Right atrium auricular region (tissue), 2 donors: ENCODE results near the gene BCO2. TPM values are rescaled to one million over a fixed set of nuclear protein-coding genes. Genes with fewer than 3 reads are reported as not detected.

ENCODE experiments used
- DNase-seq: peaks from one replicate; pipeline ENCODE4 v3.0.0-alpha.2; 2019; ENCODE audit warnings: low spot score
- H3K27ac ChIP-seq, 2 donors: fragments of 200-600 bp; sonication (generic); 1 replicate in 1 of 2; 2 replicates in 1 of 2; pipeline ENCODE4 v1.5.1; 2016 to 2019
- H3K27me3 ChIP-seq, 2 donors: fragments of 200-600 bp; sonication (generic); one replicate each; pipeline versions ENCODE4 v1.5.1 to v1.6.0; 2017 to 2019
- H3K36me3 ChIP-seq: fragments of 200-600 bp; sonication (generic); one replicate; pipeline ENCODE4 v1.5.1; 2016
- H3K4me1 ChIP-seq, 2 donors: fragments of 200-600 bp; sonication (generic); one replicate each; pipeline versions ENCODE4 v1.5.1 to v1.6.0; 2017 to 2019
- H3K4me3 ChIP-seq, 2 donors: fragments of 200-600 bp; sonication (generic); 1 replicate in 1 of 2; 2 replicates in 1 of 2; pipeline ENCODE4 v1.5.1; 2017 to 2019; ENCODE audit warnings: mild to moderate bottlenecking in 1 of 2, moderate library complexity in 1 of 2
- H3K9me3 ChIP-seq, 2 donors: fragments of 200-600 bp; sonication (generic); one replicate each; pipeline ENCODE4 v1.5.1; 2019
- total RNA-seq, 2 donors: library from RNA; depleted of rRNA; stranded (reverse); fragments of >200 nt; gene quantifications; one replicate each; pipeline ENCODE4 v1.1.0, GENCODE V29; 2016
- TF ChIP-seq, protein P1 (sequence below), 2 donors: fragments of 200-600 bp; sonication (generic); IDR thresholded peaks; one replicate each; pipeline ENCODE4 v1.5.1; 2019; ENCODE audit warnings: antibody characterized with exemption in 2 of 2

BCO2 gene
- total RNA-seq, 2 donors from 2014 or later = 40.6 to 44.7 TPM

DNA sequence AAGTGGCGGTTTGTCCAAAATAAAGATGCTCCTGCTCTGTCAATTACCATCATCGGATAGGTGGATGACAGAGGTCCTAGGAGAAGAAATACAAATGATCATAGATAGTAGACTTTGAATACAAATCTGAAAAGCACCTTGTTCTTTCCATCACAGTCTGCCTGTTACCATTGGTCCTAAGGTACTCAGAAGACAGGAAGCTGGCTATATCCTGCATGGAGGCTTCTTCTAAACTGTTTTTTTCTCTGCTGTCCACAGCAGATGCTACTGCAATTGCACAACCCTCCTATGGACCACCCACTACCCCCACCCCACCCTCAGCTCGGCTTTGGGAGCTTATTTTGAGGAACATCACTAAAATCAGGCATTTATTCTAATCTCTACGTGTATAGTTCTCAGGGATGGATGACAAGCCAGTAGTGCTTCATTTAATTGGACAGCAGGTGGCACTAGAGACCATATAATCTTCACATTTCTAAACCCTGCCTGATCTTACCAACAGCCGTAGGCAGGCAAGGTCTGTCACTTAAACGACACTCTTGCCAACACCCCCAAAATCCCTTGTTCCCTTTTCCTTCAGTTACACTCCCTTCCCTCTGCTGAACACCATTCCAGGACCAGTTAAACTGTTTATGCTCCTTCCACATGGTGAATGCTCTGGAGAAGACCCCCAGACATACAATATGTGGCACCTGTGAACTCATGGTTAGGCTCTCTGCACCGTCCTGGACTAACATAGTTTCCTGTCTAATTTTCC is 44.3 kb downstream of the BCO2 start:
- H3K27ac ChIP-seq = no peak overlapping the region
- H3K4me3 ChIP-seq = no peak overlapping the region
- H3K27me3 ChIP-seq = no peaks in the 10 kb centered on the region
- H3K4me1 ChIP-seq = no peaks in the 10 kb centered on the region
- peaks cover 25% of the 10 kb centered on the region for H3K36me3 ChIP-seq
- H3K9me3 ChIP-seq = no peaks in the 10 kb centered on the region
- TF ChIP-seq, protein P1, sequence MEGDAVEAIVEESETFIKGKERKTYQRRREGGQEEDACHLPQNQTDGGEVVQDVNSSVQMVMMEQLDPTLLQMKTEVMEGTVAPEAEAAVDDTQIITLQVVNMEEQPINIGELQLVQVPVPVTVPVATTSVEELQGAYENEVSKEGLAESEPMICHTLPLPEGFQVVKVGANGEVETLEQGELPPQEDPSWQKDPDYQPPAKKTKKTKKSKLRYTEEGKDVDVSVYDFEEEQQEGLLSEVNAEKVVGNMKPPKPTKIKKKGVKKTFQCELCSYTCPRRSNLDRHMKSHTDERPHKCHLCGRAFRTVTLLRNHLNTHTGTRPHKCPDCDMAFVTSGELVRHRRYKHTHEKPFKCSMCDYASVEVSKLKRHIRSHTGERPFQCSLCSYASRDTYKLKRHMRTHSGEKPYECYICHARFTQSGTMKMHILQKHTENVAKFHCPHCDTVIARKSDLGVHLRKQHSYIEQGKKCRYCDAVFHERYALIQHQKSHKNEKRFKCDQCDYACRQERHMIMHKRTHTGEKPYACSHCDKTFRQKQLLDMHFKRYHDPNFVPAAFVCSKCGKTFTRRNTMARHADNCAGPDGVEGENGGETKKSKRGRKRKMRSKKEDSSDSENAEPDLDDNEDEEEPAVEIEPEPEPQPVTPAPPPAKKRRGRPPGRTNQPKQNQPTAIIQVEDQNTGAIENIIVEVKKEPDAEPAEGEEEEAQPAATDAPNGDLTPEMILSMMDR (IDR thresholded peaks at IDR 0.05) = peak; percentile 50 to 86
- no peak for DNase-seq

DNA sequence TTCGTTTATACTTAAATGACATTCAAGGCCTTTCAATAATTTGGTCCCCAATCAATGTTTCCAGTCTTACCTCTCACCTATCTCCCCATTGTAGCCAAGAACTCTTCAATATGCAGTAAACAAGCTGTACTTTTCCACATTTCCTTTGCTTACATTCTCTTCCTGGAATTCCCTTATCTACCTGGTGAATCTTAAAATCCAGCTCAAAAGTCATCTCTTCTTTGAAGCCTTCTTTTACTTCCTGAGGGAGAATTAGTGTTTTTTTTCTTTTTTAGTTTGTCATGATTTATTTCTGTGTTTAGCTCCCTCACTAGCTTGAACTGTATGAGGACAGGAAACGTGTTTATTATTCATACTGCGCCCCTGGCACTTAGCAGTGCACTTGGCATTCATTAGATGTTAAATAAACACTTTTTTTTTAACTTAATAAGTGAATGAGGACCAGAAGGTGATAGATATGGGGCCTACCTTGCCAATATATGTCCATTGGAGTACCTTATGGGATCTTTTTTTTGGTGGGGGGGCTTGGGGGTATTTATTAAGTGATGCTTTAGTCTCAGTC is 46.0 kb downstream of the BCO2 start:
- peaks cover 20% of the 10 kb centered on the region for H3K36me3 ChIP-seq
- DNase-seq = no peak
- no peaks in the 10 kb centered on the region for H3K9me3 ChIP-seq
- no peak overlapping the region for H3K27ac ChIP-seq
- TF ChIP-seq, protein P1 (IDR thresholded peaks at IDR 0.05) = no peak
- no peaks in the 10 kb centered on the region for H3K4me1 ChIP-seq
- H3K4me3 ChIP-seq = no peak overlapping the region
- H3K27me3 ChIP-seq = no peaks in the 10 kb centered on the region

- H3K27ac ChIP-seq = no peak overlapping the region
- no peak overlapping the region for H3K4me3 ChIP-seq
- peaks cover 14% of the 10 kb centered on the region for H3K36me3 ChIP-seq
- H3K9me3 ChIP-seq = no peaks in the 10 kb centered on the region
- no peaks in the 10 kb centered on the region for H3K27me3 ChIP-seq
- no peak for DNase-seq
- peaks cover 0 to 4% of the 10 kb centered on the region in 2 donors for H3K4me1 ChIP-seq
- TF ChIP-seq, protein P1 (IDR thresholded peaks at IDR 0.05) = no peak
These were observed 47.0 kb downstream of the BCO2 start for GRCh38 chr11:112222303-112222702.

DNA sequence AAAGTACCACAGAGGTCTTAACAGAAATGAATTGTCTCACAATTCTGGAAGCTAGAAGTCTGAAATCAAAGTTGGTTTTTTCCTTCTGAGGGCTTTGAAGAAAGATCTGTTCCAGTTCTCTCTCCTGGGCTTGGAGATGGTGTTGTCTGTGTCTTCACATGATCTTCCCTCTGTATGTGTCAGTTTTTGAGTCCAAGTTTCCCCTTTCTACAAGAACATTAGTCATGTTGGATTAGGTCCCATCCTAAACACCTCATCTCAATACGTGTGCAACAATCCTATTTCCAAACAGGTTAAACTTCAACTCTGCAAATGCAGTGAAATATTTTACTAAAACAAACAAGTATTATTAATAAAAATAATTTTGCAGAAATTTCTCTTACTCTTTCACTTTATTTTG is 47.8 kb downstream of the BCO2 start:
- H3K4me1 ChIP-seq = peaks cover 0 to 10% of the 10 kb centered on the region in 2 donors
- H3K27ac ChIP-seq = no peak overlapping the region
- TF ChIP-seq, protein P1 (IDR thresholded peaks at IDR 0.05) = no peak
- no peaks in the 10 kb centered on the region for H3K9me3 ChIP-seq
- DNase-seq = no peak
- H3K4me3 ChIP-seq = no peak overlapping the region
- peaks cover 8% of the 10 kb centered on the region for H3K36me3 ChIP-seq
- H3K27me3 ChIP-seq = no peaks in the 10 kb centered on the region

DNA sequence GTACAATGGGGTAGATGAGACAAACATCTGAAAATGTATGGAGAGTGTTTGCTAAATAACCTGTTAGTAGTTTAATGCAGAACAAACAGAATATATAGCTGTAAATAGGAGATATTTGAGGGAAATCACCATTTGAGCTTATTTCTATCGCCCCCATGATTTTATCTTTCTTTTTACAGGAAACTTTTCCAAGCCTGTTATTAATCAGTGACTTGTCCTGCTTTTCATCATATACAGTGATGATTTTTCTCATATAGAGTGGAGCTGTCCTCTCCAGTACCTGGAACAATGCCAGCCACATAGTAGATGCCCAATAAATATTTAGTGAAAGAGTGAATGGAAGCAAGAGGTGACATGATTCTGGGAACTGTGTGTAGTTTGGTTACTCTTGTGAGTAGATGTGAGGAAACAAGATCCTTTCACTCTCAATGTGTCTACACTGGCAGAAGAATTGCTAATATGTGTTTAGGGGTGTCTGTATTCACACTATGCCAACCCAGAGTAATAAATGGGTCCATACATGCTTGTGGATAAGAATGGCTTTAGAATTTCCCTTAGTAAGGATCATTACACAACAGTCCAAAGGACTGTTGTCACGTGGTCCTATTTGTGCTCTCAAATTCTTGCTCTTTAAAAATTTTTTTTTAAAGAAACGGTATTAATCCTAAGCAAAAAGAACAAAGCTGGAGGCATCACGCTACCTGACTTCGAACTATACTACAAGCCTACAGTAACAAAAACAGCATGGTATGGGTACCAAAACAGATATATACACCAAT is 48.6 kb downstream of the BCO2 start:
- DNase-seq = no peak
- Histone ChIP-seq H3K27me3 (no peaks in the 10 kb centered on the region), H3K4me3 (no peak overlapping the region), H3K9me3 (no peaks in the 10 kb centered on the region), H3K36me3 (peaks cover 6% of the 10 kb centered on the region), H3K4me1 (peaks cover 0 to 10% of the 10 kb centered on the region in 2 donors), H3K27ac (no peak overlapping the region)
- TF ChIP-seq, protein P1 (IDR thresholded peaks at IDR 0.05) = no peak
